OCI-LY1 (cell line): ENCODE data around the gene SP3.

Source experiments
- H2AFZ ChIP-seq: fragments of 200-600 bp; sonication (generic), shearing (Covaris generic); 2 replicates; pipeline ENCODE4 v1.6.0; 2014; ENCODE audit warnings: antibody characterized with exemption, mild to moderate bottlenecking, low read length
- H3F3A ChIP-seq: fragments of 200-600 bp; sonication (generic), shearing (Covaris generic); 2 replicates; pipeline ENCODE4 v1.6.0; 2014; ENCODE audit warnings: mild to moderate bottlenecking, antibody characterized with exemption, low read length, moderate library complexity; ENCODE audit not compliant: insufficient read depth
- H3K27ac ChIP-seq: fragments of 200-600 bp; sonication (generic); 2 replicates; pipeline ENCODE4 v1.5.1; 2014; ENCODE audit warnings: low read length, mixed run types, mild to moderate bottlenecking, low read depth; ENCODE audit not compliant: poor library complexity, severe bottlenecking
- H3K27me3 ChIP-seq: fragments of 200-600 bp; sonication (generic); 2 replicates; pipeline ENCODE4 v1.6.0; 2014; ENCODE audit warnings: antibody characterized with exemption, mild to moderate bottlenecking, low read length, moderate library complexity; ENCODE audit not compliant: insufficient read depth
- H3K36me3 ChIP-seq: fragments of 200-600 bp; sonication (generic); 2 replicates; pipeline ENCODE4 v1.6.1; 2014; ENCODE audit warnings: mild to moderate bottlenecking, antibody characterized with exemption, low read length, moderate library complexity, mixed read lengths; ENCODE audit not compliant: insufficient read depth
- H3K4me1 ChIP-seq: fragments of 200-600 bp; sonication (generic); 2 replicates; pipeline ENCODE4 v1.5.1; 2014; ENCODE audit warnings: mild to moderate bottlenecking, low read length, moderate library complexity; ENCODE audit not compliant: insufficient read depth, severe bottlenecking
- H3K4me2 ChIP-seq: fragments of 200-600 bp; sonication (generic), shearing (Covaris generic); 2 replicates; pipeline ENCODE4 v1.6.1; 2014; ENCODE audit warnings: low read length
- H3K4me3 ChIP-seq: fragments of 200-600 bp; sonication (generic); 2 replicates; pipeline ENCODE4 v1.5.1; 2014; ENCODE audit warnings: low read length, low read depth, mild to moderate bottlenecking, mixed read lengths; ENCODE audit not compliant: poor library complexity, severe bottlenecking
- H3K79me2 ChIP-seq: fragments of 200-600 bp; shearing (Covaris generic); 2 replicates; pipeline ENCODE4 v1.6.1; 2016; ENCODE audit warnings: mixed run types, low read length, mixed read lengths; ENCODE audit not compliant: insufficient read depth
- H3K9ac ChIP-seq: fragments of 200-600 bp; sonication (generic), shearing (Covaris generic); 2 replicates; pipeline ENCODE4 v1.6.1; 2014; ENCODE audit warnings: mild to moderate bottlenecking, low read length, mixed read lengths
- H3K9me2 ChIP-seq: fragments of 200-600 bp; sonication (generic), shearing (Covaris generic); 2 replicates; pipeline ENCODE4 v1.6.1; 2014; ENCODE audit warnings: low read depth, mild to moderate bottlenecking, low read length, mixed read lengths
- H3K9me3 ChIP-seq: fragments of 200-600 bp; shearing (Covaris generic); 2 replicates; pipeline ENCODE4 v1.6.1; 2014; ENCODE audit warnings: low read length, mixed read lengths
- H4K20me1 ChIP-seq: fragments of 200-600 bp; sonication (generic), shearing (Covaris generic); 2 replicates; pipeline ENCODE4 v1.6.0; 2016; ENCODE audit warnings: mild to moderate bottlenecking, low read length; ENCODE audit not compliant: insufficient read depth
- EZH2 ChIP-seq: fragments of 200-600 bp; sonication (generic), shearing (Covaris generic); IDR thresholded peaks from 2 replicates; pipeline ENCODE4 v1.8.0; 2017; ENCODE audit warnings: borderline replicate concordance, mixed run types, mild to moderate bottlenecking, antibody characterized with exemption, low read length, moderate library complexity, mixed read lengths
- TF ChIP-seq, protein P1 (sequence below): fragments of 200-600 bp; sonication (generic), shearing (Covaris generic); IDR thresholded peaks from 2 replicates; pipeline ENCODE4 v1.5.1; 2017; ENCODE audit warnings: mild to moderate bottlenecking, antibody characterized with exemption, low read length, moderate library complexity, mixed read lengths

SP3 gene

DNA sequence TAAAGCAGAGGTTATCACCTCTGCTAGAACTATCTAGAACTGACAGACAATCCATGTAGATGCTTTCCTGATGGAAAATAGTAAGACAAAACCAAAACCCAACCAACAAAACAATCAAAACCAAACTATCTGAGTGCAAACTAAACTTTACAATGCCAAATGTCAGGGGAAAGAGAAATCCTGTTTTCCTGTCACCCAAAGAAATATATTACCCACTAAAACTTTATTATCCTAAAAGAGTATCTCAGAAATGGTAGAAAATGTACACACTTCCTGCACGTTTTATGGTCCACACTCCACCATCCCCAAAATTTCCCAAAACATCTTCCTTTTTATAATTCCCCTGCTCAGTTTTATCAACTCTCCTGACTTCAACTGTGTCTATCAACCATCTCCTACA, 29.9 kb downstream of the SP3 start:
- no peak for TF ChIP-seq EZH2
- TF ChIP-seq, protein P1, sequence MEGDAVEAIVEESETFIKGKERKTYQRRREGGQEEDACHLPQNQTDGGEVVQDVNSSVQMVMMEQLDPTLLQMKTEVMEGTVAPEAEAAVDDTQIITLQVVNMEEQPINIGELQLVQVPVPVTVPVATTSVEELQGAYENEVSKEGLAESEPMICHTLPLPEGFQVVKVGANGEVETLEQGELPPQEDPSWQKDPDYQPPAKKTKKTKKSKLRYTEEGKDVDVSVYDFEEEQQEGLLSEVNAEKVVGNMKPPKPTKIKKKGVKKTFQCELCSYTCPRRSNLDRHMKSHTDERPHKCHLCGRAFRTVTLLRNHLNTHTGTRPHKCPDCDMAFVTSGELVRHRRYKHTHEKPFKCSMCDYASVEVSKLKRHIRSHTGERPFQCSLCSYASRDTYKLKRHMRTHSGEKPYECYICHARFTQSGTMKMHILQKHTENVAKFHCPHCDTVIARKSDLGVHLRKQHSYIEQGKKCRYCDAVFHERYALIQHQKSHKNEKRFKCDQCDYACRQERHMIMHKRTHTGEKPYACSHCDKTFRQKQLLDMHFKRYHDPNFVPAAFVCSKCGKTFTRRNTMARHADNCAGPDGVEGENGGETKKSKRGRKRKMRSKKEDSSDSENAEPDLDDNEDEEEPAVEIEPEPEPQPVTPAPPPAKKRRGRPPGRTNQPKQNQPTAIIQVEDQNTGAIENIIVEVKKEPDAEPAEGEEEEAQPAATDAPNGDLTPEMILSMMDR = no peak
- no peak overlapping the region for H3K4me2 ChIP-seq

DNA sequence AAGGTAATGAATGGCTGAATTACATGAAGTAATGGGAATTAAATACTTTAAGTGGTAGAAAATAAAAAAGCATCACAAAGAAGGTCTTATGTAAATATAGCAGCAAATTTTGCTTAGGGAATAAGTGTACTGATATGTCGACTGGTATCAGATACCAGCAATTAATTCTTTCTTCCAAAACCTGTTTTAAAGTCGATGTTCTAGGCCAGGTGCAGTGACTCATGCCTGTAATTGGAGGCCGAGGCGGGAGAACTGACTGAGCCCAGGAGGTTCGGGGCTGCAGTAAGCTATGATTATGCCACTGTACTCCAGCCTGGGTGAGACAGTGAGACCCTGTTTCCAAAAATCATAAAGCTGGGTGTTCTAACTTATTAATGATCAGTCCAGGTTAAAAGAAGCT, 30.3 kb downstream of the SP3 start:
- H3K79me2 ChIP-seq = peaks cover 96% of the 10 kb centered on the region
- no peaks in the 10 kb centered on the region for H3F3A ChIP-seq
- peaks cover 24% of the 10 kb centered on the region for H3K4me1 ChIP-seq
- H4K20me1 ChIP-seq = 0 out of 2 replicates have a peak, but pooled peaks cover 2% of the 10 kb centered on the region
- no peak overlapping the region for H2AFZ ChIP-seq
- no peaks in the 10 kb centered on the region for H3K9me3 ChIP-seq
- H3K4me3 ChIP-seq = no peak overlapping the region
- no peak overlapping the region for H3K9ac ChIP-seq
- TF ChIP-seq, protein P1 = no peak
- TF ChIP-seq EZH2 = no peak
- H3K27ac ChIP-seq = no peak overlapping the region
- H3K4me2 ChIP-seq = no peak overlapping the region
- H3K36me3 ChIP-seq = peaks cover 35% of the 10 kb centered on the region
- H3K27me3 ChIP-seq = no peaks in the 10 kb centered on the region
- no peaks in the 10 kb centered on the region for H3K9me2 ChIP-seq

More for the DNA sequence above, 29.9 kb downstream of the SP3 start:
- H2AFZ ChIP-seq = no peak overlapping the region
- H3K9me3 ChIP-seq = no peaks in the 10 kb centered on the region
- no peaks in the 10 kb centered on the region for H3K27me3 ChIP-seq
- H3K36me3 ChIP-seq = peaks cover 33% of the 10 kb centered on the region
- no peak overlapping the region for H3K4me3 ChIP-seq
- H3K79me2 ChIP-seq = peaks cover 96% of the 10 kb centered on the region
- H3K4me1 ChIP-seq = peaks cover 29% of the 10 kb centered on the region
- H3K9ac ChIP-seq = no peak overlapping the region
- H3K9me2 ChIP-seq = no peaks in the 10 kb centered on the region
- H3K27ac ChIP-seq = no peak overlapping the region
- H4K20me1 ChIP-seq = 0 out of 2 replicates have a peak, but pooled peaks cover 2% of the 10 kb centered on the region
- H3F3A ChIP-seq = no peaks in the 10 kb centered on the region

DNA sequence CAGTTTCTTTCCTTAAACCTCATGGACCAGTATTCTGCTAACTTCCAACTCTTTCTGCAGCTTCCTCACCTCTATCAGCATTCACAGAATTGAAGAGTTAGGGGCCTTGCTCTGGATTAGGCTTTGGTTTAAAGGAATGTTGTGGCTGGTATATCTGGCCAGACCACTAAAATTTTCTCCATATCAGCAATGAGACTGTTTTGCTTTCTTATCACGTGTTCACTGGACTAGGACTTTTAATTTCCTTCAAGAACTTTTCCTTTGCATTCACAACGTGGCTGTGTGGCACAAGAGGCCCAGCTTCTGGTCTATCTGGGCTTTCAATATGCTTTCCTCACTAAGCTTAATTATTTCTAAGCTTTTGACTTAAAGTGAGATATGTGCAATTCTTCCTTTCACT, 33.4 kb downstream of the SP3 start:
- H3K36me3 ChIP-seq = peaks cover 55% of the 10 kb centered on the region
- no peak overlapping the region for H2AFZ ChIP-seq
- TF ChIP-seq, protein P1 = no peak
- TF ChIP-seq EZH2 = no peak
- H3K9ac ChIP-seq = no peak overlapping the region
- no peaks in the 10 kb centered on the region for H3K9me2 ChIP-seq
- peaks cover 96% of the 10 kb centered on the region for H3K79me2 ChIP-seq
- peaks cover under 1% of the 10 kb centered on the region for H3K4me1 ChIP-seq
- no peak overlapping the region for H3K4me2 ChIP-seq
- no peaks in the 10 kb centered on the region for H3F3A ChIP-seq
- no peaks in the 10 kb centered on the region for H3K9me3 ChIP-seq
- H3K27ac ChIP-seq = no peak overlapping the region
- no peaks in the 10 kb centered on the region for H3K27me3 ChIP-seq
- H4K20me1 ChIP-seq = no peaks in the 10 kb centered on the region
- no peak overlapping the region for H3K4me3 ChIP-seq
